Measurements from ENCODE around the gene OR51B5. TPM values are rescaled to one million over a fixed set of nuclear protein-coding genes. Genes with fewer than 3 reads are reported as not detected.
"Not testable (repeated sequence)": the region's sequence is repeated elsewhere in the genome, so short reads cannot be mapped to it uniquely, and the experiment has no call there.

The OR51B5 gene
- total and polyA plus RNA-seq, 10 donors: 0.44 to 3.0 (median 0.89) TPM; not detected in 3

GRCh38 chr11:5324197-5324596 is 19.1 kb downstream of the OR51B5 start, which contains the start of gene OR51B2:
Gene OR51B2, minus strand, starts transcription at chr11:5324297. Its CDS starts 0 bp downstream, at chr11:5324297.
- Histone ChIP-seq H3K9me3 (no peaks in the 10 kb centered on the region), H3K36me3 (no peaks in the 10 kb centered on the region), H3K4me3 (no peak within 1 kb of the TSS), H3K4me1 (no peaks in the 10 kb centered on the region), H3K27ac (no peak within 1 kb of the TSS), H3K27me3 (replicated peaks in 1 of 7) (no peaks in the 10 kb centered on the region)
- DNase-seq: no peak
- intact Hi-C loops (cut with DNase I; ENCODE audit: low total_unique reads): no loop called here
- WGBS, 5 donors: 68 to 79% (median 73%) methylated on average over 3 of the region's 3 CpGs
- TF ChIP-seq POLR2AphosphoS5 (IDR thresholded peaks at IDR 0.05) (no peak), POLR2A (IDR thresholded peaks at IDR 0.05) (no peak), CTCF (IDR thresholded peaks at IDR 0.05 in 8 of 11, conservative IDR thresholded peaks at IDR 0.05 in 3 of 11) (no peak)

- 67 to 83% (median 73%) methylated on average over 5 of the region's 5 CpGs for WGBS, 5 donors
- intact Hi-C loops (cut with DNase I; ENCODE audit: low total_unique reads): no loop called here
- H3K27ac ChIP-seq: no peak overlapping the region
- H3K4me3 ChIP-seq: no peak overlapping the region
- H3K36me3 ChIP-seq: no peaks in the 10 kb centered on the region
- no peak for DNase-seq
- H3K4me1 ChIP-seq: no peaks in the 10 kb centered on the region
- no peaks in the 10 kb centered on the region for H3K27me3 ChIP-seq (replicated peaks in 1 of 7)
- no peak for TF ChIP-seq CTCF (IDR thresholded peaks at IDR 0.05 in 8 of 11, conservative IDR thresholded peaks at IDR 0.05 in 3 of 11)
- no peak for TF ChIP-seq POLR2AphosphoS5 (IDR thresholded peaks at IDR 0.05)
- TF ChIP-seq POLR2A (IDR thresholded peaks at IDR 0.05): no peak
- peaks cover 0 to 8% (median 0%) of the 10 kb centered on the region in 8 donors for H3K9me3 ChIP-seq
Measured at GRCh38 chr11:5317292-5317691, 26.0 kb downstream of the OR51B5 start.

- H3K4me3 ChIP-seq; DNase-seq; intact Hi-C loops (cut with DNase I; ENCODE audit: low total_unique reads); H3K36me3 ChIP-seq; H3K9me3 ChIP-seq; H3K27ac ChIP-seq; H3K27me3 ChIP-seq (replicated peaks in 1 of 7); H3K4me1 ChIP-seq: not testable (repeated sequence)
- WGBS, 5 donors: 76 to 88% (median 78%) methylated on average over 3 of the region's 3 CpGs
Measured at GRCh38 chr11:5313326-5314023, 29.8 kb downstream of the OR51B5 start.

GRCh38 chr11:5310423-5310822 is 32.9 kb downstream of the OR51B5 start:
- H3K36me3 ChIP-seq: no peaks in the 10 kb centered on the region
- H3K4me1 ChIP-seq: no peaks in the 10 kb centered on the region
- DNase-seq: no peak
- H3K27me3 ChIP-seq (replicated peaks in 1 of 7): no peaks in the 10 kb centered on the region
- intact Hi-C loops (cut with DNase I; ENCODE audit: low total_unique reads): no loop called here
- no peak overlapping the region for H3K27ac ChIP-seq
- no peak overlapping the region for H3K4me3 ChIP-seq
- TF ChIP-seq POLR2AphosphoS5 (IDR thresholded peaks at IDR 0.05): no peak
- H3K9me3 ChIP-seq: peaks cover 0 to 7% (median 0%) of the 10 kb centered on the region in 8 donors
- WGBS, 5 donors: 89 to 95% (median 92%) methylated on average over 1 of the region's 1 CpG

GRCh38 chr11:5307256-5308019 is 35.9 kb downstream of the OR51B5 start:
- no peaks in the 10 kb centered on the region for H3K4me1 ChIP-seq
- H3K27me3 ChIP-seq (replicated peaks in 1 of 7): no peaks in the 10 kb centered on the region
- no peaks in the 10 kb centered on the region for H3K9me3 ChIP-seq
- no peak for DNase-seq
- intact Hi-C loops (cut with DNase I; ENCODE audit: low total_unique reads): no loop called here
- H3K27ac ChIP-seq: no peak overlapping the region
- 78 to 88% (median 84%) methylated on average over 2 of the region's 2 CpGs for WGBS, 5 donors
- no peaks in the 10 kb centered on the region for H3K36me3 ChIP-seq
- TF ChIP-seq POLR2AphosphoS5 (IDR thresholded peaks at IDR 0.05) (no peak), POLR2A (IDR thresholded peaks at IDR 0.05) (no peak), CTCF (IDR thresholded peaks at IDR 0.05 in 8 of 11, conservative IDR thresholded peaks at IDR 0.05 in 3 of 11) (no peak)
- no peak overlapping the region for H3K4me3 ChIP-seq

Measured in spleen (tissue), 11 donors.